HG03103 (cell line): ENCODE results near the gene KCNG2.

Experiments
- ATAC-seq: cut with Tn5 transposase; IDR thresholded peaks from one replicate; pipeline ENCODE4 v1.9.1; 2021; ENCODE audit warnings: low read depth; ENCODE audit not compliant: unreplicated experiment

Gene KCNG2

GRCh38 chr18:79766308-79766707 is 31.4 kb upstream of the KCNG2 start:
- no peak for ATAC-seq

GRCh38 chr18:79768745-79769144 is 29.0 kb upstream of the KCNG2 start:
- no peak for ATAC-seq

- no peak for ATAC-seq
Observed at GRCh38 chr18:79769698-79770500, 27.8 kb upstream of the KCNG2 start.

DNA sequence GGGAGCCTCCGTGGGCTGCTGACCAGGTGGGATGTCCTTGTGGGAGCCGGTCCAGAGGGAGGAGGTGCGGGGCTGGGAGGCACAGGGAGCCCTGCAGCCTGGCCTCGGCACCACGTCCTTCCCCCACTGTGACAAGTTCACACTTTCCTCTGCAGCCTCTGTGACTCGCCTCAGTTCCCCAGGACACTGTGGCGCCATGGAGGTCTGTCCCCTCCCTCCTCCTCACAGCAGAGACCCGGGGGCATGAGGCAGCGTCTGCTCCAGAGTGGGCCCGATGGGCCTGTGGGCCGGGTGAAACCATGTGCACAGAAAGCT is 27.3 kb upstream of the KCNG2 start:
- no peak for ATAC-seq

GRCh38 chr18:79770826-79771225 is 26.9 kb upstream of the KCNG2 start:
- ATAC-seq, result no peak

- ATAC-seq, result no peak
Observed at GRCh38 chr18:79771446-79772107, 26.2 kb upstream of the KCNG2 start.

DNA sequence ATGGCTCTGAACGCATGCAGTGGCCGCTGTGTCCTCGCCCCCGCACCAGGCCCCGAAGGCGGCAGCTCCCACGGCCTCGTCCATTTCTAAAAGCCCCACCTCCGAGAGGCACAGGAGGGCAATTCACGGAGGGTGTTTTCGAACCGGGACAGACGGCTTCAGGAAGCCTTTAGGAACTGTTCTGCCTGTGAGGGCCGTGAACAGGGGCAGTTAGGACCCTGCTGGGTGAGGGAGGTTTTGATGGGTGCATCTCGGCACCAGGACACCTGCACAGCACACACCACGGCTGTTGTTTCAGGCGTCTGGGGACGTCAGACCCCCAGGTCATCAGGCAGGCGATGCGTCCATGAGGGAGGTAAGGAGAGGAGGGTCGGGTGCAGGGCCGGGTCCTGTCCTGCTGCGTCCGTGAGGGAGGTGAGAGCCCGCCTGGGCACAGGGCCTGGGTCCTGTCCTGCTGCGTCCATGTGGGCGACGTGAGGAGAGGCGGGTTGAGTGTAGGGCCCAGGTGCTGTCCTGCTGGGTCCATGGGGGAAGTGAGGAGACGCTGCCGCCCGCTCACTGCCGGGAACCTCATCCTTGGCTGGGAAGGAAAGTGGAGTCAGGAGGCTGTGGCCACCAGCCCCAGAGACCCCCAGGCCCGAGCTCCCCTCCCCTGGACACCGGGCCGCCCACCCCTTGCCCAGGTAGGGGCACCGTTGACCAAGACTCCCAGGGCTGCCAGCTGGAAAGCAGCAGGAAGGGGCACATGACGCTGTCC is 25.5 kb upstream of the KCNG2 start:
- ATAC-seq, result no peak

GRCh38 chr18:79772865-79773696 is 24.7 kb upstream of the KCNG2 start:
- no peak for ATAC-seq

DNA sequence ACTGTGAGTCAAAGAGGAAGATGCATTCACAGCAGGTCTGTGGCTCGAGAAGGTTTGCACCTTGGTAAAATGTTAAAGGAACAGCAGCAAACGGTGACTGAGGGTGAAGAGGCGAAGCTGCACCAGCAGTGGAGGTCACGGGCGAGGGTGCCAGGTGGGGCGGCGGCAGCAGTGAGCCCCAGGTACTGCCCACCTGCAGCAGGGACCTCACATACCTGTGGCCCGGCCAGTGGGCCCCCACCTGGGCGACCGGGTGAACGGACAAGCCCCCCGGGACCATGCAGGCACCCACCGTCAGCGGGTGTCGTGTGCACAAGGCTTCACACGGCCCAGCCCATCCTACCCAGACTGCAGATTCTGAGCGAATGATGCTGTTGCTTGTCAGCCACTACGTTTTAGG is 23.6 kb upstream of the KCNG2 start:
- ATAC-seq, result no peak

- no peak for ATAC-seq
Observed at GRCh38 chr18:79775441-79776221, 22.1 kb upstream of the KCNG2 start.

DNA sequence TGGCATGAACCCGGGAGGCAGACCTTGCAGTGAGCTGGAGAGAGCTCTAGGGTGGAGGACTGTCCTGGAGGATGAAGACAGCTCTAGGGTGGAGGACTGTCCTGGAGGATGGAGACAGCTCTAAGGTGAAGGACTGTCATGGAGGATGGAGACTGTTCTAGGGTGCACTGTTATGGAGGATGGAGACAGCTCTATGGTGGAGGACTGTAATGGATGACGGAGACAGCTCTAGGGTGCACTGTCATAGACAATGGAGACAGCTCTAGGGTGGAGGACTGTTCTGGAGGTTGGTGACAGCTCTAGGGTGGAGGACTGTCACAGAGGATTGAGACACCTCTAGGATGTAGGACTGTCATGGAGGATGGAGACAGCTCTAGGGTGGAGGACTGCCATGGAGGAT is 21.1 kb upstream of the KCNG2 start:
- ATAC-seq, result no peak

- no peak for ATAC-seq
Observed at GRCh38 chr18:79778291-79778791, 19.4 kb upstream of the KCNG2 start.

DNA sequence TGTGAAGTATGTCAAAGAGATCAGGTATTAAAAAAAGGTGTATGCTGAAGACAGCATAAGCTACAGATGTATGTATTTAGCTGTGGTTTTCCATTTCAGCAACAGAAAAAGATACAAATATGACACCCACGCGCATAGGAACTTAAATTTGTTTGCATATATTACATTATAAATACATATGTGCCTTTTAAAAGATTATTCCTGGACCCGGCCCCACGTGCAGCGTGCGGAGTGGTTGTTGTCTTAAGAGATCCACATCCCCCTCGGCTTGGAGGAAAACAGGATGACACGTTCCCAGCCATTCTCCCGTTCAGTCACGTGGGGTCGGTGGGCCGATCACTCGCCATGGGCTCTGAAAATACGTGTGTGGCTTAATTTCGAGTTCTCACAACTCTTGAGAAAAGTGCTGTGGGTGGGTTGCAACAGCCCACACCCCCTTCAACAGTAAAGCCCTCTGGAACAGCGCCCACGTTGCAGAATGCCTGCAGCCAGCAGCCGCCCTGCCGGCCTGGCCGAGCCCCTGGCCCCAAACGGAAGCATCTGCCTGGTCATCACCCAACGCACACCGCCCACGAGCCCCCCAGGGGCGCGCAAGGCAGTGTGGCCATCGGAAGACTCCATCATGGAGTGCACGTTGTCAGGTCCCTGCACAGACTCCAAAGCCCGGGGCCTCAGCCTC is 18.6 kb upstream of the KCNG2 start:
- no peak for ATAC-seq

DNA sequence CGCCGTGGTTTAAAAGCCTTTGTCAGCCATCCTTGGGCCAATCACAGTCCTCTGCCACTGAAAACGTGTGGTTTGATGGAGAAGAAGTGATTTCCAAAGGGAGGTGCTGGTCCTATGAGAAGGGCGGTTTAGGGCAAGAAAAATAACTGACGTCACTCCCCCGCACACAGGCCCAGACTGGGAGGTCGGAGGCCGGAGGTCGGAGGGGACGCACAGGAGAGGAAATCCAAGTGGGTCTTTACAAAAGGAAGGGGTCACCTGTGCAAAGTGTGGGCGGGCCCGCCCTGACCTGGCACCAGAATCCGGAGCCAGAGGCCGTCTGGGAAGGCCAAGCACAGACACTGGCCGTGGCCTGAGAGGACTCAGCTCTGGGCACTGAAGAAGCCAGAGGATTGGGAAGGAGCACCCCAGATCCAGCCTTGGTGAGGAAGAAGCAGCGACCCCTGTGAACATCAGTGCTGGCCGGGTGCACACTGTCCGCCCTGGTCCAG is 18.0 kb upstream of the KCNG2 start:
- no peak for ATAC-seq

- no peak for ATAC-seq
Observed at GRCh38 chr18:79780547-79780946, 17.2 kb upstream of the KCNG2 start.

GRCh38 chr18:79781331-79781941 is 16.3 kb upstream of the KCNG2 start:
- ATAC-seq, result no peak

- ATAC-seq, result no peak
Observed at GRCh38 chr18:79782566-79783308, 15.0 kb upstream of the KCNG2 start.
